Chondrocyte (in vitro differentiated cells): Measurements from ENCODE around the gene CRYL1. TPM values are rescaled to one million over a fixed set of nuclear protein-coding genes. Genes with fewer than 3 reads are reported as not detected.

Experiments used
- DNase-seq: peaks from one replicate; pipeline ENCODE4 v3.0.0; 2021; ENCODE audit warnings: mixed read lengths, low spot score
- H3K27ac Mint-ChIP-seq: one replicate; pipeline ENCODE4 v1.8.0; 2021; ENCODE audit warnings: mild to moderate bottlenecking, moderate library complexity, mixed read lengths; ENCODE audit not compliant: unreplicated experiment
- H3K27me3 Mint-ChIP-seq: 2 replicates; pipeline ENCODE4 v1.8.0; 2021; ENCODE audit warnings: low read depth, mixed read lengths
- H3K36me3 Mint-ChIP-seq: 2 replicates; pipeline ENCODE4 v1.8.0; 2021; ENCODE audit warnings: low read depth, mixed read lengths
- H3K4me1 Mint-ChIP-seq: 2 replicates; pipeline ENCODE4 v1.8.0; 2021; ENCODE audit warnings: low read depth, mild to moderate bottlenecking, mixed read lengths
- H3K4me3 Mint-ChIP-seq: one replicate; pipeline ENCODE4 v1.8.0; 2021; ENCODE audit warnings: mild to moderate bottlenecking, moderate library complexity, mixed read lengths; ENCODE audit not compliant: unreplicated experiment
- H3K9me3 Mint-ChIP-seq: 2 replicates; pipeline ENCODE4 v1.8.0; 2021; ENCODE audit warnings: low read depth, mixed read lengths
- total RNA-seq: library from RNA; stranded (reverse); gene quantifications from 3 replicates; pipeline ENCODE4 v1.2.1, GENCODE V29; 2021
- TF ChIP-seq, protein P1 (sequence below): fragments of 200-600 bp; sonication (generic); IDR thresholded peaks from 2 replicates; pipeline ENCODE4 v1.5.0; 2021; ENCODE audit warnings: antibody characterized with exemption, mild to moderate bottlenecking, moderate library complexity

The CRYL1 gene
- total RNA-seq, 1 donor from 2014 or later: 17.0 TPM

DNA sequence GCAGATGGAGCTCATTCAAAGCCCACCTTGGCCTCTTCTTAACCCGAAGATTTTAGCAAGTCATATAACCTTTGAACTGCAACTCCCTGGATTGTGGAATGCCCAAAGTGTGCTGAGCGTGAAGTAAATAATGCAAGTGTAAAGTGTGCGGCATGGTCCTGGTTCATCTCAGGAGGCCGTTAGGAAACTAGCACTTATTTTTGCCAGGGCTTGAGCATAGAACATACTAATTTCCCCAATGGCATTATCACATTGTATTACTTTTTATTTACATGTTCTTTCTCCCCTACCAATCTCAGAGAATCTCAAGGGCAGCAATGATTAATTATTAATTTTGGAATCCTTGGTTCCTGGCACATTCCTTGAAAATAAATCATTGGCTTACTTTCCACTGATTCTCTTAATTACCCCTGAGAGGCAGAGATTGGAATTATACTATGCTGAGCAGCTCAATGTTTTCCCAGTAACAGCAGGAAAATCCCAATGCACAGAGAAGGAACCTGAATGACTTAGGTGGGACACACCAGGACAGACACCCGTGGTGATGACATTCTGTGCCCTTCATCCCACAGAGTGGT is 164.7 kb downstream of the CRYL1 start:
- no peaks in the 10 kb centered on the region for H3K36me3 Mint-ChIP-seq
- no peak overlapping the region for H3K27ac Mint-ChIP-seq
- no peak overlapping the region for H3K4me3 Mint-ChIP-seq
- TF ChIP-seq, protein P1, sequence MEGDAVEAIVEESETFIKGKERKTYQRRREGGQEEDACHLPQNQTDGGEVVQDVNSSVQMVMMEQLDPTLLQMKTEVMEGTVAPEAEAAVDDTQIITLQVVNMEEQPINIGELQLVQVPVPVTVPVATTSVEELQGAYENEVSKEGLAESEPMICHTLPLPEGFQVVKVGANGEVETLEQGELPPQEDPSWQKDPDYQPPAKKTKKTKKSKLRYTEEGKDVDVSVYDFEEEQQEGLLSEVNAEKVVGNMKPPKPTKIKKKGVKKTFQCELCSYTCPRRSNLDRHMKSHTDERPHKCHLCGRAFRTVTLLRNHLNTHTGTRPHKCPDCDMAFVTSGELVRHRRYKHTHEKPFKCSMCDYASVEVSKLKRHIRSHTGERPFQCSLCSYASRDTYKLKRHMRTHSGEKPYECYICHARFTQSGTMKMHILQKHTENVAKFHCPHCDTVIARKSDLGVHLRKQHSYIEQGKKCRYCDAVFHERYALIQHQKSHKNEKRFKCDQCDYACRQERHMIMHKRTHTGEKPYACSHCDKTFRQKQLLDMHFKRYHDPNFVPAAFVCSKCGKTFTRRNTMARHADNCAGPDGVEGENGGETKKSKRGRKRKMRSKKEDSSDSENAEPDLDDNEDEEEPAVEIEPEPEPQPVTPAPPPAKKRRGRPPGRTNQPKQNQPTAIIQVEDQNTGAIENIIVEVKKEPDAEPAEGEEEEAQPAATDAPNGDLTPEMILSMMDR: no peak
- no peak for DNase-seq
- peaks cover 5% of the 10 kb centered on the region for H3K27me3 Mint-ChIP-seq
- no peaks in the 10 kb centered on the region for H3K9me3 Mint-ChIP-seq
- peaks cover 7% of the 10 kb centered on the region for H3K4me1 Mint-ChIP-seq

DNA sequence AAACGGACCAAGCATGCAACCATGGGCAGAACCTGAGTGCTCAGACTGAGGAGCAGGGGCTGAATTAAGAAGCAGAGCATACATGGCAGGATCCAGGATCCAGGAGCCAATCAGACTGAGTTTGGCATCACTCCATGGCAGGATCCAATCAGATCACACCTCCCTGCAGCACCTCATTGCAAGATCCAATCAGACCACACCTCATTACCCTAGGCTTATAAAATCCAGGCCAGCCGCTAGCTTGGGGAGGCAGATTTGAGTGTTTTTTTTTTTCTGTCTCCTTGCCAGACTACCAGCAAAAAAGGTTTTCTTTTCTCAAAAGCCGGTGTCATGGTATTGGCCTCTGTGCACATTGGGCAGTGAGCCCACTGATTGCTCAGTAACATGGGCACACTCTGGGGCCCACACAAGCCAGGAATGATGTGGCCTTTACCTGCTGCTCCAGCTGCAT is 165.6 kb downstream of the CRYL1 start:
- DNase-seq: no peak
- TF ChIP-seq, protein P1: no peak
- no peak overlapping the region for H3K27ac Mint-ChIP-seq
- H3K9me3 Mint-ChIP-seq: no peaks in the 10 kb centered on the region
- H3K27me3 Mint-ChIP-seq: peaks cover 5% of the 10 kb centered on the region
- no peak overlapping the region for H3K4me3 Mint-ChIP-seq
- H3K36me3 Mint-ChIP-seq: no peaks in the 10 kb centered on the region
- H3K4me1 Mint-ChIP-seq: peaks cover 7% of the 10 kb centered on the region

DNA sequence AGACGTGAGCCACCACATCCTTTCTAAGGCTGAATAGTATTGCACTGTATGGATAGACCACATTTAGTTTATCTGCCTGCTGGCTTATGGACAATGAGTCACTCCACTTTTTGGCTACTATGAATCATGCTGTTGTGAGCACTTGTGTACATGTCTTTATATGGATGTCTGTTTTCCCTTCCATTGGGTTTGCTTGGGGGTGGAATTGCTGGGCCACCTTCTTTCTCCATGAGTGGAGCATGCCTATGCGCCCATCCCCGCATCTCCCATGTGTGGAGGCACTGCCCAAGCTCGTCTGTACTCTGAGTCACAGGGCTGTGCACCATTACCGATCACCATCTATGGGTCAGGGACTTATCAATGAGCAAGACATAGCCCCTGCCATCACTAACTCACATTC is 166.3 kb downstream of the CRYL1 start:
- Mint-ChIP-seq H3K27me3 (peaks cover 3% of the 10 kb centered on the region), H3K4me3 (no peak overlapping the region), H3K4me1 (peaks cover 7% of the 10 kb centered on the region), H3K9me3 (no peaks in the 10 kb centered on the region), H3K36me3 (no peaks in the 10 kb centered on the region), H3K27ac (no peak overlapping the region)
- DNase-seq: no peak
- TF ChIP-seq, protein P1: no peak

DNA sequence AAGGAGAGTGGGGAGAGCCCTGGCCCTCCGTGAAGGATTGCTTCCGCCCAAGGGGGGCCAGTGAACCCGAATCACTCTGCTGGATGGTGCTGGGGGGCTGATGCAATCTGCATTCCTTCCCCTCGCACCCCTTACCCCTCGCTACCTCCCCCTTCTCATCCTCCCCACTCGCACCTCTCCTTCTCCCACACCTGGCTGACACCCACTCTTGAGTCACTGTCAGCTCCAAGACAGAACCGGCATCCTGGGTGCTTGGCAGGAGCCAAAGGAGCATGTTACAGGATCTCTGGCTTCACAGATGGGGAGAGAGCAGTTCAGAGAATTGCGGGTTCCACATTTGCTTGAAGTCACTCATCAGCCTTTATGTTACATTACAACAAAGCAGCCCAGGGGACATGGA is 167.6 kb downstream of the CRYL1 start:
- Mint-ChIP-seq H3K4me1 (peaks cover 3% of the 10 kb centered on the region), H3K27me3 (no peaks in the 10 kb centered on the region), H3K36me3 (no peaks in the 10 kb centered on the region), H3K4me3 (no peak overlapping the region), H3K9me3 (no peaks in the 10 kb centered on the region), H3K27ac (no peak overlapping the region)
- TF ChIP-seq, protein P1: no peak
- no peak for DNase-seq

DNA sequence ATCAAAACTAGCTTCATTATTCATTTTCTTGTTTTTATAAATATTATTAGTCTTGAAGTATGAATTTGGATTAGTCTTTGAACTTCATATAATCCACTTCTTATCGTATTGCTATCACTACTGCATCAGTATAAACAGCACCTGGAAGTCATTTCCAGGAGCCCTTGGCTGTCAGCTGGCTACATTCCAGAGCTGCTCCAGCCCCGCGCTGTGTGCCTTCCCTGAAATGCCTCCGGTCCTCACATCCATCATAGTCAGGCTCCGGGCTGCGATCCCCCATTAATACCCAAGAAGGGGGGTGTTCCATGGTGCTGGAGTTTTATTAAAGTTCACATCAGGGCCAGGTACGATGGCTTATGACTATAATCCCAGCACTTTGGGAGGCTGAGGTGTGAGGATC is 169.2 kb downstream of the CRYL1 start:
- Mint-ChIP-seq H3K4me3 (no peak overlapping the region), H3K36me3 (no peaks in the 10 kb centered on the region), H3K9me3 (no peaks in the 10 kb centered on the region), H3K4me1 (peaks cover 3% of the 10 kb centered on the region), H3K27me3 (peaks cover 3% of the 10 kb centered on the region), H3K27ac (no peak overlapping the region)
- TF ChIP-seq, protein P1: no peak
- DNase-seq: no peak
